PC-3 (cell line): ENCODE measurements around the gene KCTD10. TPM values are rescaled to one million over a fixed set of nuclear protein-coding genes. Genes with fewer than 3 reads are reported as not detected.

Experiments used
- ATAC-seq: fragments of 200-7000 bp; cut with Tn5 transposase; 2 replicates; pipeline ENCODE4 v1.9.1; 2020; ENCODE audit warnings: mild to moderate bottlenecking, moderate library complexity
- BruUV-seq: library from RNA; stranded (reverse); fragments of 400-500 nt; replicated peaks from 2 replicates; lab custom pipeline; 2021; lab: Mats Ljungman, UMichigan
- CTCF ChIA-PET: fragments of 300-600 bp; sonication (Branson Sonifier 250); formaldehyde crosslinking; loops from one replicate; lab custom pipeline; 2022; ENCODE audit warnings: antibody characterized with exemption; lab: Charles Lee
- POLR2A ChIA-PET: fragments of 300-600 bp; sonication (Branson Sonifier 250); formaldehyde crosslinking; loops from one replicate; lab custom pipeline; 2022; ENCODE audit warnings: antibody characterized with exemption; ENCODE audit not compliant: unreplicated experiment; lab: Charles Lee
- DNase-seq: peaks from one replicate; pipeline ENCODE4 v3.0.0-alpha.2; 2015
- H2AFZ ChIP-seq: fragments of 300-600 bp; sonication (generic); 2 replicates; pipeline ENCODE4 v1.6.0; 2016; ENCODE audit warnings: antibody characterized with exemption, low read length
- H3F3A ChIP-seq: fragments of 300-600 bp; sonication (generic); one replicate; pipeline ENCODE4 v1.6.0; 2017; ENCODE audit warnings: antibody characterized with exemption, low read length, control low read depth, mild to moderate bottlenecking; ENCODE audit not compliant: unreplicated experiment
- H3K27ac ChIP-seq: fragments of 300-600 bp; sonication (generic); 2 replicates; pipeline ENCODE4 v1.5.1; 2016; ENCODE audit warnings: mild to moderate bottlenecking, low read length
- H3K27me3 ChIP-seq: fragments of 300-600 bp; sonication (generic); 2 replicates; pipeline ENCODE4 v1.6.1; 2016; ENCODE audit warnings: low read length, mixed read lengths
- H3K36me3 ChIP-seq: fragments of 300-600 bp; sonication (generic); 2 replicates; pipeline ENCODE4 v1.6.1; 2016; ENCODE audit warnings: low read depth, mixed run types, low read length, mixed read lengths
- H3K4me1 ChIP-seq: fragments of 300-600 bp; sonication (generic); 2 replicates; pipeline ENCODE4 v1.5.1; 2016; ENCODE audit warnings: low read length; ENCODE audit not compliant: insufficient read depth
- H3K4me2 ChIP-seq: fragments of 300-600 bp; sonication (generic); 2 replicates; pipeline ENCODE4 v1.6.0; 2016; ENCODE audit warnings: low read length
- H3K4me3 ChIP-seq: fragments of 300-600 bp; sonication (generic); 2 replicates; pipeline ENCODE4 v1.5.1; 2016; ENCODE audit warnings: mild to moderate bottlenecking, low read length, mixed read lengths
- H3K79me2 ChIP-seq: fragments of 300-600 bp; sonication (generic); 2 replicates; pipeline ENCODE4 v1.6.1; 2017; ENCODE audit warnings: low read length, mixed read lengths
- H3K9ac ChIP-seq: fragments of 300-600 bp; sonication (generic); 2 replicates; pipeline ENCODE4 v1.6.0; 2016; ENCODE audit warnings: mild to moderate bottlenecking, low read length
- H3K9me2 ChIP-seq: fragments of 300-600 bp; sonication (generic); replicated peaks from 2 replicates; pipeline ENCODE4 v1.6.1; 2016; ENCODE audit warnings: mixed run types, low read length, mixed read lengths
- H3K9me3 ChIP-seq: fragments of 300-600 bp; sonication (generic); 2 replicates; pipeline ENCODE4 v1.6.1; 2016; ENCODE audit warnings: low read length, mixed read lengths
- H4K20me1 ChIP-seq: fragments of 300-600 bp; sonication (generic); 2 replicates; pipeline ENCODE4 v1.6.1; 2016; ENCODE audit warnings: low read length, mixed read lengths
- CTCF ChIP-seq: fragments of 300-600 bp; sonication (generic); conservative IDR thresholded peaks from 2 replicates; pipeline ENCODE4 v1.5.1; 2017; ENCODE audit warnings: antibody characterized with exemption, low read depth, mild to moderate bottlenecking, low read length
- EZH2 ChIP-seq: fragments of 300-600 bp; sonication (generic); IDR thresholded peaks from one replicate; pipeline ENCODE4 v1.6.1; 2017; ENCODE audit warnings: antibody characterized with exemption, mild to moderate bottlenecking, low read length; ENCODE audit not compliant: unreplicated experiment
- EZH2phosphoT487 ChIP-seq: fragments of 300-600 bp; sonication (generic); IDR thresholded peaks from 2 replicates; pipeline ENCODE4 v1.6.1; 2018; ENCODE audit warnings: mild to moderate bottlenecking, antibody characterized with exemption, low read length, borderline replicate concordance
- intact Hi-C: fragments of 100-400 bp; cut with micrococcal nuclease; formaldehyde crosslinking; loops from 2 replicates; pipeline ENCODE4 v1.9.0; 2023
- total RNA-seq: library from RNA; depleted of rRNA; stranded (reverse); fragments of >200 nt; gene quantifications from 2 replicates; pipeline ENCODE4 v1.2.3, GENCODE V29; 2014

KCTD10 gene
- total RNA-seq, 1 experiment from 2014 or later, result 42.3 TPM

- no peak overlapping the region for H2AFZ ChIP-seq
- no peak overlapping the region for H3K4me3 ChIP-seq
- H4K20me1 ChIP-seq, result no peaks in the 10 kb centered on the region
- H3K79me2 ChIP-seq, result no peaks in the 10 kb centered on the region
- no peaks in the 10 kb centered on the region for H3K9me3 ChIP-seq
- POLR2A ChIA-PET, result no interaction called here
- intact Hi-C loops, result no loop called here
- H3K27me3 ChIP-seq, result no peaks in the 10 kb centered on the region
- no peaks in the 10 kb centered on the region for H3F3A ChIP-seq
- ATAC-seq, result no peak
- no peak overlapping the region for H3K4me2 ChIP-seq
- CTCF ChIA-PET, result no interaction called here
- H3K27ac ChIP-seq, result no peak overlapping the region
- no peaks in the 10 kb centered on the region for H3K9me2 ChIP-seq
- no peak for TF ChIP-seq EZH2
- no peak for TF ChIP-seq EZH2phosphoT487
- TF ChIP-seq CTCF, result no peak
- 0 out of 2 replicates have a peak, but pooled peaks cover 3% of the 10 kb centered on the region for H3K4me1 ChIP-seq
- H3K9ac ChIP-seq, result no peak overlapping the region
- no peak for DNase-seq
- H3K36me3 ChIP-seq, result no peaks in the 10 kb centered on the region
- BruUV-seq, result no TSS peak
These were observed 37.9 kb downstream of the KCTD10 start for GRCh38 chr12:109439181-109439580.

- POLR2A ChIA-PET, result no interaction called here
- Histone ChIP-seq H3K79me2 (no peaks in the 10 kb centered on the region), H3K4me1 (peaks cover 4% of the 10 kb centered on the region), H3K4me3 (no peak overlapping the region), H3K36me3 (no peaks in the 10 kb centered on the region), H3K27me3 (no peaks in the 10 kb centered on the region), H3F3A (no peaks in the 10 kb centered on the region), H4K20me1 (no peaks in the 10 kb centered on the region), H3K4me2 (no peak overlapping the region), H3K9me2 (no peaks in the 10 kb centered on the region), H2AFZ (no peak overlapping the region), H3K9ac (no peak overlapping the region), H3K27ac (no peak overlapping the region), H3K9me3 (no peaks in the 10 kb centered on the region)
- DNase-seq (no peak), ATAC-seq (no peak)
- CTCF ChIA-PET, result interaction anchor here (0.6 kb wide), 1 partner anchor 10 kb away, joined by 3 read pairs; no protein-coding TSS in a partner anchor
- BruUV-seq, result no TSS peak
- TF ChIP-seq EZH2phosphoT487 (no peak), EZH2 (no peak), CTCF (no peak)
- intact Hi-C loops, result no loop called here
These were observed 40.9 kb downstream of the KCTD10 start for GRCh38 chr12:109436188-109436560.

GRCh38 chr12:109435428-109436187, 41.5 kb downstream of the KCTD10 start:
- no peaks in the 10 kb centered on the region for H3F3A ChIP-seq
- intact Hi-C loops, result no loop called here
- ATAC-seq, result no peak
- POLR2A ChIA-PET, result interaction anchor here (0.6 kb wide), 1 partner anchor 72 kb away, joined by 4 read pairs; no protein-coding TSS in a partner anchor
- H3K79me2 ChIP-seq, result no peaks in the 10 kb centered on the region
- H3K9ac ChIP-seq, result no peak overlapping the region
- no peaks in the 10 kb centered on the region for H3K27me3 ChIP-seq
- H3K27ac ChIP-seq, result no peak overlapping the region
- H3K9me3 ChIP-seq, result no peaks in the 10 kb centered on the region
- no peak for DNase-seq
- no peak overlapping the region for H3K4me2 ChIP-seq
- H3K36me3 ChIP-seq, result no peaks in the 10 kb centered on the region
- no TSS peak for BruUV-seq
- no peaks in the 10 kb centered on the region for H3K9me2 ChIP-seq
- TF ChIP-seq EZH2 (no peak), CTCF (no peak), EZH2phosphoT487 (no peak)
- no peak overlapping the region for H3K4me3 ChIP-seq
- H4K20me1 ChIP-seq, result no peaks in the 10 kb centered on the region
- CTCF ChIA-PET, result no interaction called here
- no peak overlapping the region for H2AFZ ChIP-seq
- H3K4me1 ChIP-seq, result peaks cover 4% of the 10 kb centered on the region
